Measurements from ENCODE around the gene TEKT3.

The TEKT3 gene

DNA sequence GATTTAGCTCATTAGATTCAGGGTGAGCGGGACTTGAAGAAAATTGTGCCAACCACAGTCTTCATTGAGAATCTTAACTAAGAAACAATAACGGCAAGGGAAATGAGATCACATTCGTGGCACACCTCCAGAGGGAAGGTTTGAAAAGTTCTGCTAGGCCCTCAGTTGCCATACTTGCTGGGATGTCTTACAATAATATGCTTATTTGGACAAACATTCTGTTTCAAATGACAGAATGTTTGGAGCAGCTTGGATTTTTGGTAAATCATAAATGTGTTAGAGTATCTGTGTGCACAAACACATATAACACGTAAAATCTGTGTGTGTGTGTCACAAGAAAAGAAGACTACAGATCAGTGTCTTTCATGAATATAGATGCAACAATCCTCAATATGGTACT is 24.6 kb upstream of the TEKT3 start:
- TF ChIP-seq, protein P1, sequence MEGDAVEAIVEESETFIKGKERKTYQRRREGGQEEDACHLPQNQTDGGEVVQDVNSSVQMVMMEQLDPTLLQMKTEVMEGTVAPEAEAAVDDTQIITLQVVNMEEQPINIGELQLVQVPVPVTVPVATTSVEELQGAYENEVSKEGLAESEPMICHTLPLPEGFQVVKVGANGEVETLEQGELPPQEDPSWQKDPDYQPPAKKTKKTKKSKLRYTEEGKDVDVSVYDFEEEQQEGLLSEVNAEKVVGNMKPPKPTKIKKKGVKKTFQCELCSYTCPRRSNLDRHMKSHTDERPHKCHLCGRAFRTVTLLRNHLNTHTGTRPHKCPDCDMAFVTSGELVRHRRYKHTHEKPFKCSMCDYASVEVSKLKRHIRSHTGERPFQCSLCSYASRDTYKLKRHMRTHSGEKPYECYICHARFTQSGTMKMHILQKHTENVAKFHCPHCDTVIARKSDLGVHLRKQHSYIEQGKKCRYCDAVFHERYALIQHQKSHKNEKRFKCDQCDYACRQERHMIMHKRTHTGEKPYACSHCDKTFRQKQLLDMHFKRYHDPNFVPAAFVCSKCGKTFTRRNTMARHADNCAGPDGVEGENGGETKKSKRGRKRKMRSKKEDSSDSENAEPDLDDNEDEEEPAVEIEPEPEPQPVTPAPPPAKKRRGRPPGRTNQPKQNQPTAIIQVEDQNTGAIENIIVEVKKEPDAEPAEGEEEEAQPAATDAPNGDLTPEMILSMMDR (IDR thresholded peaks at IDR 0.05; ENCODE audit: insufficient read depth, missing control alignments) = no peak
- DNase-seq (ENCODE audit: insufficient read length, low spot score) = no peak
- FAIRE-seq = no peak

DNA sequence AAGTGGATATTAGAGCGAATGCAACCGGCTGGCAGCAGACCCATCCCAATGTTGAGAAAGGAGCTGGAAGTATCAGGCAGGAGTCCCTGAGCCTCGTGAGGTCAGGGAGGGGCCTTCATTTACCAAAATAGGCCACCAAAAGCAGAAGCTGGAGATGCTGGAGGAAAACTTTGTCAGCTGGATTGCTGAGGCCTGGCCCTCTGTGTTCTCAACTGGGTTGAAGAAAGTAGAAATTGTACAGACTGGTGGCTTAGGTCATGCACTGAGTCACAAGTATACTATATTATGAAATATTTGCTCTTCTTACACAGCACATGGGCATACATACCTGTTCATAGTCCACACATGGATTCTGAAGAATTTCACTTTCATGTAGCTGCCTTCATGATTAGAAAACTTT is 23.2 kb upstream of the TEKT3 start:
- FAIRE-seq (no peak), DNase-seq (ENCODE audit: insufficient read length, low spot score) (no peak)
- TF ChIP-seq, protein P1 (IDR thresholded peaks at IDR 0.05; ENCODE audit: insufficient read depth, missing control alignments) = no peak

DNA sequence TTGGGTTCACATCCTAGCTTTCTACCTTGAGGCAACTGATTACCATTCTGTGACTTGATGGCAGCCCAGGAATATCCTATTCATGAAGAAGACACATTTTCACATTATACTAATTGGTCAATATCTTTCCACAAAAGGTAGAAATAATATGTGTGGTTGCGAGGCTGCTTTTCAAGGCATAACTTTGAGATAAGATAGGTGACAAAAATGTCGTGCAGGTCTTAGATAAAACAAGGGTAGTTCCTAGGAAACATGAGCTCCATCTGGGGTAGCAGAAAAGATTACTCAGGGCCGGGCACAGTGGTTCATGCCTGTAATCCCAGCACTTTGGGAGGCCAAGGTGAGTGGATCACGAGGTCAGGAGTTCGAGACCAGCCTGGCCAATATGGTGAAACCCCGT is 22.3 kb upstream of the TEKT3 start:
- FAIRE-seq (no peak), DNase-seq (ENCODE audit: insufficient read length, low spot score) (no peak)
- TF ChIP-seq, protein P1 (IDR thresholded peaks at IDR 0.05; ENCODE audit: insufficient read depth, missing control alignments) = no peak

DNA sequence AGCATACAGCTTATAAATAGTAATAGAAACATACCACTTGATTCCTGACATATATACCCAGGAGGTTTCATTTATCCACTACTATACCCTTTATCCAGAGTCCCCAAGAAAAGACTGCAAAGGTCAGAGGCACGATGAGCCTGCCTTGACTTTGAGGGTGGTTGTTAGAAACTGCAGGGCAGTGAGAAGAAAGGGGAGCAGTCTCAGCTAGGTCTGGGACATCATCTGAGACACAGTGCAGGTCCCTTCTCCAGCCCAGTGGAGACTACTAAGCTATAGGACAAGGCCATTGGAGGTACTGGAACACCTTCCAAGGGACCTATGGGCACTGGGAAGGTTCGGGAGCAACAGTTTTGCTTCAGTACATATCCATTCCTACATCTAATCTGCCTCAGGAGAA is 20.2 kb upstream of the TEKT3 start:
- no peak for FAIRE-seq
- TF ChIP-seq, protein P1 (IDR thresholded peaks at IDR 0.05; ENCODE audit: insufficient read depth, missing control alignments) = no peak
- no peak for DNase-seq (ENCODE audit: insufficient read length, low spot score)

DNA sequence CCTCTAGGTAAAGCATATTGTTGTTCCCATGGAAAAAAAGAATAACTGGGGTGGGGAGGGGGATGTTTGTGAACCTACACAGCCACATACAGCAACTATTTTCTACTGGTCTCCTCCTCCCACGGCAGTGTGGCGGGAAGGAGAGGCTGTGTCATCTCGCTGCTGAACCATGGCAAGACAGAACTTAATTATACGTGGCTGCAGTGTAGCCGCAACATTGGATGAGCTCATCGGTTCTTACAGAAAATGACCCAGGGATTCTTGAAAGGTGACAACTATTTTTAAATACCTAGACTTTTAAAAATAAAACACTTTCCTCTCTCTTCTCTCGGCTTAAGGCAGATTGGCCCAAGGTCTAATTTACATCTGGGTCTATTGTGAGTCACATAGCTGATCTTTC is 19.8 kb upstream of the TEKT3 start:
- TF ChIP-seq, protein P1 (IDR thresholded peaks at IDR 0.05; ENCODE audit: insufficient read depth, missing control alignments) = no peak
- FAIRE-seq (no peak), DNase-seq (ENCODE audit: insufficient read length, low spot score) (no peak)

DNA sequence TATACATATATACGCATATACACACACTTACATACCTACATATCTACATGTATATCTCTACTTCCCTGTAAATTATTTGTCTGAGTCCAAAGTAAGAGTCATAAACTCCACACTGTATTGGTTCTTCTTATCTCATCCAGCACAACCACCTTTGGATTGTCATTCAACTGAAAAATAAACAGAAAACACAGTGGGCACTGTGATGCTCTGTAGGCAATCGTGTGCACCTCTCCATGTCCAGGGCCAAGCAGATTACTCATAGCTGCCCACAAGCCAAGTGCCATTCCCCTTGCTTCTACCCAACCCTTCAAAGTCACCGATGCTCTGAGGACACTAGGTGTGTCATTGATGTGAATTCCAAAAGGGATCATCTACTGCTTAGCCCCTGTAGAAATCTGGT is 12.9 kb upstream of the TEKT3 start:
- FAIRE-seq (no peak), DNase-seq (ENCODE audit: insufficient read length, low spot score) (no peak)
- TF ChIP-seq, protein P1 (IDR thresholded peaks at IDR 0.05; ENCODE audit: insufficient read depth, missing control alignments) = no peak

DNA sequence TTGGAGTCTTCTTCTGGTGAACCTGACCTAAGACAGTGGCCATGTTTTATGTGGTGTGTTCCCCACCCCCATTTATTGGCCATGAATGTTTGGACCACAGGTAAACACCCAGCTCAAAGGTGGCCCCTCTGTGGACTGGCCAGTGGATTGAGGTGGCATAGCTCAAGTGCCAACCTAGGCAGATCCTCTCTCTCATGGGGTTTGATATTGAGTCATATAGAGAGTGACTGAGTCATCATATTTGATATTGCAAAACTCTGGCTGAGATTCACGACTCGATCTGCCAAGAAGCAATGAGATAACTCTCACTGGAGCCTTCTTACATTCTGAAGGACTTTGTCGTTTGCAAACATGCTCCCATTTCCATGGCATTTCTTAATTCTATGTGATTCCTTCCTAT is 10.5 kb upstream of the TEKT3 start:
- FAIRE-seq (no peak), DNase-seq (ENCODE audit: insufficient read length, low spot score) (no peak)
- TF ChIP-seq, protein P1 (IDR thresholded peaks at IDR 0.05; ENCODE audit: insufficient read depth, missing control alignments) = no peak
